ENCODE results near the gene TMED10.

DNA sequence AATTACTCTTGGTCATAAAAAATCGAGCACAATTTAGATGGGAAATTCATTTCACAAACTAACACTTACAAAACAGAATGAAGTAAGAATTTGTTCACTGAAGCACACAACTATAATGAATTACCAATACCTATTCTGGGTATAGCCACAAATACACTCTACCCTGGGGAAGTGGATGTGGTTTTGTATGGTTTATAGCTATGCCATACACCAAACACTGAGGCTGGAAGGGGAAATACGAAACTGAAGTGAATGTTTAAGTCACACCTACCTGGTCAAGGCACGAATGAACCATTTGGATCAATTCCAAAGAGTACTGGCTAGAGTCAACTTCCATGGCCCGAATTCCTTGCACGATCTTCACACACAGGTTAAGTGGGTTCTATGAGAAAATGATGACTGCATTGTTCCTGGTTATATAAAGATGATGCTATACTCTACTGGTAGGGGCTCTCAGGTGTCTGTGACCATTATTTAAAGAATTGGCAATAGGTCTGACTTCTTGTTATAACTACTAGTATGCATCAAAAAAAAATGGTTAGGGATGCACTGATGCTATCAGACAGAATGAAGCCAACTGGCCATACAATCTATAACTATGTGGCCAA, 62.4 kb downstream of the TMED10 start:
- TF ChIP-seq, protein P1, sequence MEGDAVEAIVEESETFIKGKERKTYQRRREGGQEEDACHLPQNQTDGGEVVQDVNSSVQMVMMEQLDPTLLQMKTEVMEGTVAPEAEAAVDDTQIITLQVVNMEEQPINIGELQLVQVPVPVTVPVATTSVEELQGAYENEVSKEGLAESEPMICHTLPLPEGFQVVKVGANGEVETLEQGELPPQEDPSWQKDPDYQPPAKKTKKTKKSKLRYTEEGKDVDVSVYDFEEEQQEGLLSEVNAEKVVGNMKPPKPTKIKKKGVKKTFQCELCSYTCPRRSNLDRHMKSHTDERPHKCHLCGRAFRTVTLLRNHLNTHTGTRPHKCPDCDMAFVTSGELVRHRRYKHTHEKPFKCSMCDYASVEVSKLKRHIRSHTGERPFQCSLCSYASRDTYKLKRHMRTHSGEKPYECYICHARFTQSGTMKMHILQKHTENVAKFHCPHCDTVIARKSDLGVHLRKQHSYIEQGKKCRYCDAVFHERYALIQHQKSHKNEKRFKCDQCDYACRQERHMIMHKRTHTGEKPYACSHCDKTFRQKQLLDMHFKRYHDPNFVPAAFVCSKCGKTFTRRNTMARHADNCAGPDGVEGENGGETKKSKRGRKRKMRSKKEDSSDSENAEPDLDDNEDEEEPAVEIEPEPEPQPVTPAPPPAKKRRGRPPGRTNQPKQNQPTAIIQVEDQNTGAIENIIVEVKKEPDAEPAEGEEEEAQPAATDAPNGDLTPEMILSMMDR (conservative IDR thresholded peaks at IDR 0.05), result no peak
- TF ChIP-seq EZH2 (IDR thresholded peaks at IDR 0.05; ENCODE audit: low read depth), result no peak

Data from PC-9 (cell line).